ENCODE measurements around the gene ZNF563.

Gene ZNF563

DNA sequence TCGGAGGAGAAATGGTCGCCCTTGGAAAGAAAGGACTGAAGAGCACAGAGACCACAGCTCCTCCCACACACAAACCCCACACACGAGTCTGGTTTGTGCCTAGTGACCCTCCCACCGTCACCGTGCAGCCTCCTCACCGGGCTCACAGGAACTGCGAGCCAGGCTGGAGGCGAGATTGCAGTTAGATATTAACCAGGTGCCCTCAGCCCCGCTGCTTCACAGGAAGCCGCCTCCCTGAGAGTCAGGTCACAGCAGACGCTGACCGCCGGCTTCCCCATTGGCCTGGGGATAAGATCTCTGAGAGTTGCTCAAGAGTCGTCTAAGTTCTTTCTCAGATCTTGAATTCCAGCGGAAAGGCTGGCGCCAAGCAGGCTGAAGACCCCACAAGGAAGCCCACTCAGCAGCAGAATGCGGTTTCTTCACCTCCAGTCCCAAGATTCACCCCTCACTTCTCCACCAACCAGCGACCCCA lies 39.6 kb downstream of the ZNF563 start:
- TF ChIP-seq, protein P1, sequence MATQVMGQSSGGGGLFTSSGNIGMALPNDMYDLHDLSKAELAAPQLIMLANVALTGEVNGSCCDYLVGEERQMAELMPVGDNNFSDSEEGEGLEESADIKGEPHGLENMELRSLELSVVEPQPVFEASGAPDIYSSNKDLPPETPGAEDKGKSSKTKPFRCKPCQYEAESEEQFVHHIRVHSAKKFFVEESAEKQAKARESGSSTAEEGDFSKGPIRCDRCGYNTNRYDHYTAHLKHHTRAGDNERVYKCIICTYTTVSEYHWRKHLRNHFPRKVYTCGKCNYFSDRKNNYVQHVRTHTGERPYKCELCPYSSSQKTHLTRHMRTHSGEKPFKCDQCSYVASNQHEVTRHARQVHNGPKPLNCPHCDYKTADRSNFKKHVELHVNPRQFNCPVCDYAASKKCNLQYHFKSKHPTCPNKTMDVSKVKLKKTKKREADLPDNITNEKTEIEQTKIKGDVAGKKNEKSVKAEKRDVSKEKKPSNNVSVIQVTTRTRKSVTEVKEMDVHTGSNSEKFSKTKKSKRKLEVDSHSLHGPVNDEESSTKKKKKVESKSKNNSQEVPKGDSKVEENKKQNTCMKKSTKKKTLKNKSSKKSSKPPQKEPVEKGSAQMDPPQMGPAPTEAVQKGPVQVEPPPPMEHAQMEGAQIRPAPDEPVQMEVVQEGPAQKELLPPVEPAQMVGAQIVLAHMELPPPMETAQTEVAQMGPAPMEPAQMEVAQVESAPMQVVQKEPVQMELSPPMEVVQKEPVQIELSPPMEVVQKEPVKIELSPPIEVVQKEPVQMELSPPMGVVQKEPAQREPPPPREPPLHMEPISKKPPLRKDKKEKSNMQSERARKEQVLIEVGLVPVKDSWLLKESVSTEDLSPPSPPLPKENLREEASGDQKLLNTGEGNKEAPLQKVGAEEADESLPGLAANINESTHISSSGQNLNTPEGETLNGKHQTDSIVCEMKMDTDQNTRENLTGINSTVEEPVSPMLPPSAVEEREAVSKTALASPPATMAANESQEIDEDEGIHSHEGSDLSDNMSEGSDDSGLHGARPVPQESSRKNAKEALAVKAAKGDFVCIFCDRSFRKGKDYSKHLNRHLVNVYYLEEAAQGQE (IDR thresholded peaks at IDR 0.05; ENCODE audit: insufficient read depth in 1 of 2, low read depth in 2 of 2, low read length in 2 of 2) = no peak
- TF ChIP-seq TAF1 (IDR thresholded peaks at IDR 0.05; ENCODE audit: borderline replicate concordance, insufficient read depth, low read length) (no peak), POLR2AphosphoS5 (IDR thresholded peaks at IDR 0.05; ENCODE audit: low read depth, low read length) (no peak)

- no peak for TF ChIP-seq FOXP2 (optimal IDR thresholded peaks at IDR 0.05; ENCODE audit: borderline replicate concordance, extremely low read depth, extremely low read length, insufficient read depth)
- no peak for TF ChIP-seq POLR2AphosphoS5 (IDR thresholded peaks at IDR 0.05; ENCODE audit: low read depth, low read length)
- no peak for TF ChIP-seq SIN3A (IDR thresholded peaks at IDR 0.05; ENCODE audit: borderline replicate concordance, insufficient read depth, low read length)
- TF ChIP-seq, protein P1 (IDR thresholded peaks at IDR 0.05; ENCODE audit: insufficient read depth in 1 of 2, low read depth in 2 of 2, low read length in 2 of 2) = no peak
- no peak for TF ChIP-seq TAF1 (IDR thresholded peaks at IDR 0.05; ENCODE audit: borderline replicate concordance, insufficient read depth, low read length)
Measured at GRCh38 chr19:12289790-12290065, 43.7 kb downstream of the ZNF563 start.

DNA sequence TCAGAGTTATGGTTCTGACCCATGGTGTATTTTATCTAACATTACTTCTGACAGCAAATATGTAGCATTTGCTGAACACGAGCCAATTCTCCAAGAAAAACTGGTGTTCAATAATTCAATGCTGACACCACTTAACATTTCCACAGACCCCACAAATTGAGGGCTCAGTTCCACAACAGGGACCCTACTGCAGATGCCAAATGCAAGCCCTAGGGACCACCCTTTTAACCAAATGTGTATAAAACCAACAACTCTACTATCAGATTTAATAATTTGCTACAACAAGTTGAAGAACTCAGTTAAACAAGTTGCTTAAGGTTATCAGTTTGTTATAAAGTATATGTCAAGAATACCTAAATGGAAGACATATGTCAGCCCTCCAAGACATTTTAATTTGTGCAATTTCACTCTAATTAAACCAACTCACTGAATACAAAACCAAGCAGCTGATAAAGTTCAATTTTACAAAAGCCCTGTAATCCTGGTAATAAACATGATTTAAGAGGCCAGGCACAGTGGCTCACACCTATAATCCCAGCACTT lies 45.4 kb downstream of the ZNF563 start:
- no peak for TF ChIP-seq SIN3A (IDR thresholded peaks at IDR 0.05; ENCODE audit: borderline replicate concordance, insufficient read depth, low read length)
- no peak for TF ChIP-seq POLR2AphosphoS5 (IDR thresholded peaks at IDR 0.05; ENCODE audit: low read depth, low read length)
- TF ChIP-seq FOXP2 (optimal IDR thresholded peaks at IDR 0.05; ENCODE audit: borderline replicate concordance, extremely low read depth, extremely low read length, insufficient read depth) = no peak
- no peak for TF ChIP-seq TAF1 (IDR thresholded peaks at IDR 0.05; ENCODE audit: borderline replicate concordance, insufficient read depth, low read length)
- TF ChIP-seq, protein P1 (IDR thresholded peaks at IDR 0.05; ENCODE audit: insufficient read depth in 1 of 2, low read depth in 2 of 2, low read length in 2 of 2) = no peak

- TF ChIP-seq POLR2AphosphoS5 (IDR thresholded peaks at IDR 0.05; ENCODE audit: low read depth, low read length) (no peak), FOXP2 (optimal IDR thresholded peaks at IDR 0.05; ENCODE audit: borderline replicate concordance, extremely low read depth, extremely low read length, insufficient read depth) (no peak)
- TF ChIP-seq, protein P1 (IDR thresholded peaks at IDR 0.05; ENCODE audit: insufficient read depth in 1 of 2, low read depth in 2 of 2, low read length in 2 of 2) = no peak
Measured at GRCh38 chr19:12284631-12285030, 48.8 kb downstream of the ZNF563 start.

GRCh38 chr19:12284226-12284625 lies 49.2 kb downstream of the ZNF563 start:
- TF ChIP-seq, protein P1 (IDR thresholded peaks at IDR 0.05; ENCODE audit: insufficient read depth in 1 of 2, low read depth in 2 of 2, low read length in 2 of 2) = no peak
- TF ChIP-seq FOXP2 (optimal IDR thresholded peaks at IDR 0.05; ENCODE audit: borderline replicate concordance, extremely low read depth, extremely low read length, insufficient read depth) (no peak), POLR2AphosphoS5 (IDR thresholded peaks at IDR 0.05; ENCODE audit: low read depth, low read length) (no peak), TAF1 (IDR thresholded peaks at IDR 0.05; ENCODE audit: borderline replicate concordance, insufficient read depth, low read length) (no peak), SIN3A (IDR thresholded peaks at IDR 0.05; ENCODE audit: borderline replicate concordance, insufficient read depth, low read length) (no peak)

All from PFSK-1 (cell line).